ENCODE measurements around the gene S100A5. TPM values are rescaled to one million over a fixed set of nuclear protein-coding genes. Genes with fewer than 3 reads are reported as not detected.

Gene S100A5
- total RNA-seq, 1 experiment from 2014 or later: not detected

- H3K27me3 Mint-ChIP-seq (ENCODE audit: low read depth): no peaks in the 10 kb centered on the region
- TF ChIP-seq CTCF (conservative IDR thresholded peaks at IDR 0.05): no peak
- no CpG with 5 or more reads among the region's 9 CpGs for WGBS (ENCODE audit: extremely low coverage, insufficient read length, low lambda C conversion rate)
- H3K9me3 Mint-ChIP-seq: peaks cover 12 to 15% of the 10 kb centered on the region in 2 experiments; a peak in 4 of 5 replicates
- Histone ChIP-seq H3K27me3 (ENCODE audit: insufficient read depth, low read length) (no peaks in the 10 kb centered on the region), H3K4me2 (ENCODE audit: insufficient read depth, insufficient read length, low read length) (no peak overlapping the region), H3K9ac (ENCODE audit: extremely low read depth, insufficient read length, low read length) (no peak overlapping the region), H3K18ac (ENCODE audit: insufficient read length, low read depth, low read length) (no peak overlapping the region), H3K4me1 (ENCODE audit: insufficient read depth, low read length) (no peaks in the 10 kb centered on the region), H3K27ac (ENCODE audit: insufficient read length, low read depth, low read length) (no peak overlapping the region), H3K23me2 (ENCODE audit: insufficient read length, low read depth, low read length, poor library complexity, severe bottlenecking) (no peaks in the 10 kb centered on the region), H3K79me2 (ENCODE audit: insufficient read depth, low read length) (no peaks in the 10 kb centered on the region), H2BK20ac (ENCODE audit: low read depth, low read length, poor library complexity, severe bottlenecking) (no peak overlapping the region), H2BK15ac (ENCODE audit: low read depth, low read length) (no peak overlapping the region), H2AFZ (ENCODE audit: low read length) (no peak overlapping the region), H2BK120ac (ENCODE audit: low read depth, low read length, poor library complexity, severe bottlenecking) (no peak overlapping the region), H3K79me1 (ENCODE audit: insufficient read depth, low read depth, low read length, poor library complexity, severe bottlenecking) (no peaks in the 10 kb centered on the region), H4K5ac (ENCODE audit: insufficient read length, low read depth, low read length) (no peak overlapping the region), H4K91ac (ENCODE audit: insufficient read length, low read depth, low read length) (no peak overlapping the region), H2AK5ac (ENCODE audit: insufficient read length, low read length) (no peak overlapping the region), H4K20me1 (ENCODE audit: control insufficient read depth, insufficient read depth, insufficient read length) (no peaks in the 10 kb centered on the region), H2BK5ac (ENCODE audit: insufficient read length, low read length) (no peak overlapping the region), H3K4ac (ENCODE audit: low read depth, low read length) (no peak overlapping the region), H2BK12ac (ENCODE audit: insufficient read length, low read depth, low read length) (no peak overlapping the region), H3K23ac (ENCODE audit: insufficient read length, low read depth, low read length) (no peak overlapping the region), H3K9me3 (ENCODE audit: control insufficient read depth, low read depth, low read length) (no peaks in the 10 kb centered on the region), H3K56ac (ENCODE audit: insufficient read length, low read depth, low read length) (no peak overlapping the region), H3K14ac (ENCODE audit: insufficient read depth, low read length) (no peak overlapping the region), H4K8ac (replicated peaks; ENCODE audit: insufficient read length, low read depth, low read length) (no peak overlapping the region), H3T11ph (ENCODE audit: low read length) (no peak overlapping the region)
- peak overlapping the region in 1 of 3 experiments; percentile 27; a peak in 1 of 7 replicates for H3K27ac Mint-ChIP-seq
- peaks cover 17 to 22% of the 10 kb centered on the region in 2 experiments for H3K4me1 Mint-ChIP-seq
- peaks cover 0 to 6% (median 0%) of the 10 kb centered on the region in 3 experiments; a peak in 2 of 7 replicates for H3K36me3 Mint-ChIP-seq (ENCODE audit: insufficient read depth in 1 of 3, low read depth in 3 of 3)
- H3K4me3 Mint-ChIP-seq: no peak overlapping the region; a peak in 1 of 5 replicates
- no peak for DNase-seq
These were observed 36.9 kb upstream of the S100A5 start for GRCh38 chr1:153577624-153578051.
